Measurements from ENCODE around the gene PROSER1. TPM values are rescaled to one million over a fixed set of nuclear protein-coding genes. Genes with fewer than 3 reads are reported as not detected.

PROSER1 gene
- total RNA-seq, 4 donors from 2014 or later = 20.6 to 31.3 (median 21.4) TPM

GRCh38 chr13:39036212-39036611 lies 1.7 kb downstream of the PROSER1 start:
- intact Hi-C loops (cut with DNase I; ENCODE audit: low total_unique reads) = no loop called here
- 2% methylated on average over 9 of the region's 9 CpGs for WGBS, 2 donors
- TF ChIP-seq POLR2A (IDR thresholded peaks at IDR 0.05) (no peak), CTCF (IDR thresholded peaks at IDR 0.05) (no peak)
- H3K4me3 ChIP-seq (ENCODE audit: low read depth, poor library complexity, severe bottlenecking) = peak overlapping the region; percentile 80
- DNase-seq (ENCODE audit: low spot score in 2 of 2) = no peak

GRCh38 chr13:39035799-39036198 lies 2.1 kb downstream of the PROSER1 start:
- no peak for DNase-seq (ENCODE audit: low spot score in 2 of 2)
- no peak for TF ChIP-seq POLR2A (IDR thresholded peaks at IDR 0.05)
- no peak for TF ChIP-seq CTCF (IDR thresholded peaks at IDR 0.05)
- intact Hi-C loops (cut with DNase I; ENCODE audit: low total_unique reads) = no loop called here
- WGBS, 2 donors = 25 to 36% methylated on average over 2 of the region's 2 CpGs
- no peak overlapping the region for H3K4me3 ChIP-seq (ENCODE audit: low read depth, poor library complexity, severe bottlenecking)

- no peak overlapping the region for H3K4me3 ChIP-seq (ENCODE audit: low read depth, poor library complexity, severe bottlenecking)
- WGBS, 2 donors = 44 to 46% methylated on average over 2 of the region's 2 CpGs
- no peak for DNase-seq (ENCODE audit: low spot score in 2 of 2)
- intact Hi-C loops (cut with DNase I; ENCODE audit: low total_unique reads) = no loop called here
- TF ChIP-seq POLR2A (IDR thresholded peaks at IDR 0.05) (no peak), CTCF (IDR thresholded peaks at IDR 0.05) (no peak)
Observed at GRCh38 chr13:39035204-39035603, 2.7 kb downstream of the PROSER1 start.

GRCh38 chr13:39034085-39034484 lies 3.8 kb downstream of the PROSER1 start:
- intact Hi-C loops (cut with DNase I; ENCODE audit: low total_unique reads) = no loop called here
- TF ChIP-seq CTCF (IDR thresholded peaks at IDR 0.05) (no peak), POLR2A (IDR thresholded peaks at IDR 0.05) (no peak)

GRCh38 chr13:39032150-39032549 lies 5.7 kb downstream of the PROSER1 start:
- H3K4me3 ChIP-seq (ENCODE audit: low read depth, poor library complexity, severe bottlenecking) = no peak overlapping the region
- DNase-seq (ENCODE audit: low spot score in 2 of 2) = no peak
- TF ChIP-seq POLR2A (IDR thresholded peaks at IDR 0.05) = no peak
- no peak for TF ChIP-seq CTCF (IDR thresholded peaks at IDR 0.05)
- WGBS, 2 donors = 100% methylated on average over 1 of the region's 1 CpG
- intact Hi-C loops (cut with DNase I; ENCODE audit: low total_unique reads) = no loop called here

More at GRCh38 chr13:39034085-39034484, 3.8 kb downstream of the PROSER1 start:
- H3K4me3 ChIP-seq (ENCODE audit: low read depth, poor library complexity, severe bottlenecking) = no peak overlapping the region
- 72 to 84% methylated on average over 1 of the region's 1 CpG for WGBS, 2 donors
- DNase-seq (ENCODE audit: low spot score in 2 of 2) = no peak

GRCh38 chr13:39025433-39025839 lies 12.5 kb downstream of the PROSER1 start:
- no peak for DNase-seq (ENCODE audit: low spot score in 2 of 2)
- no peak overlapping the region for H3K4me3 ChIP-seq (ENCODE audit: low read depth, poor library complexity, severe bottlenecking)
- intact Hi-C loops (cut with DNase I; ENCODE audit: low total_unique reads) = no loop called here
- WGBS, 2 donors = 61 to 70% methylated on average over 2 of the region's 2 CpGs
- TF ChIP-seq CTCF (IDR thresholded peaks at IDR 0.05) = no peak
- TF ChIP-seq POLR2A (IDR thresholded peaks at IDR 0.05) = no peak

Measured in lower leg skin (tissue), 4 donors.